ENCODE measurements around the gene DACH2. TPM values are rescaled to one million over a fixed set of nuclear protein-coding genes. Genes with fewer than 3 reads are reported as not detected.

The DACH2 gene
- total and polyA plus RNA-seq, 4 donors: 0.23 TPM; not detected in 3

DNA sequence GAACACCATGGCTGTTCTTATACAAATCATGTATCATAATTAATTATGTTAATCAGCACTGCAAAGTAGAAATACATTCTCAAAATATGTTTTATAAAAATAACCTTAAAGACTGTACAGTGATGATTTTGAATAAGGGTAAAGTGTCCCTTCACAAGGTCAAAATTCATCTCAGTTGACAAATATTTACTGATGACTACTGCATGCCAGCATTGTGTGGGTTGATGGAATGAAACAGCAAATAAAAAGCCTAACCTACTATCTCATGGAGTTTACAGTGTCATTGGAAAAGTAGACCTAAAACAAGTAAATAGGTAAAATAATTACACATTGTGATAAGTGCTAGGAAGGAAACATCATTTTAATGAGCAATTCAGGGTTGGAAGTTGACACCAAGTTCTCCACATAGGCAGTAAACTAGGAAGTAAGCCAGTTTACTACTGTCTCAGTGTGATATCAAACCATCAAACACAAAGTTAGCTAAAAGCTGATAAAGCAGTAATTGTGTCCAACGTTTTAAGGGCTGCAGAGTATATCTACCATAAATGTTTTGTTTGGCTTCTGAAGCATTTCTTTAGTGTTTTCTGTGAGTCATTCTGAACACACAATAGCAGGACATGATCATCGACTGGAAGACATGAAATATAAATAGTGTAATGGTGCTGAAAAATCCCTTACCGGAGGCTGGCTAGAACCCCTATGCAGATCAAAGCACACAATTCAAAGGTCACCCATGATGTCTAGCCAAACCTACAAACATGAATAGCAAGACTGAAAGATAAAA is 221.8 kb downstream of the DACH2 start:
- no peak overlapping the region for H3K9ac ChIP-seq (ENCODE audit: low read depth in 1 of 2, low read length in 2 of 2)
- peak overlapping the region; percentile 1 to 42 for H3K27ac ChIP-seq (ENCODE audit: low read depth in 1 of 2, low read length in 2 of 2)
- TF ChIP-seq FOXA1 (IDR thresholded peaks at IDR 0.05): no peak
- TF ChIP-seq FOXA2 (IDR thresholded peaks at IDR 0.05): peak; percentile 15
- TF ChIP-seq GABPA (IDR thresholded peaks at IDR 0.05 in 1 of 2, conservative IDR thresholded peaks at IDR 0.05 in 1 of 2): no peak
- TF ChIP-seq YY1 (IDR thresholded peaks at IDR 0.05): no peak
- no peak for TF ChIP-seq HNF4G (IDR thresholded peaks at IDR 0.05)
- TF ChIP-seq SP1 (IDR thresholded peaks at IDR 0.05): no peak
- no peak for TF ChIP-seq TAF1 (conservative IDR thresholded peaks at IDR 0.05)
- TF ChIP-seq HNF4A (conservative IDR thresholded peaks at IDR 0.05): peak; percentile 39 to 60
- peak in 1 of 2 donors; percentile 29 for TF ChIP-seq RXRA (IDR thresholded peaks at IDR 0.05)
- WGBS: 13% methylated on average over 3 of the region's 3 CpGs
- peaks cover 0 to 7% (median 0%) of the 10 kb centered on the region in 4 donors for H3K4me1 ChIP-seq (ENCODE audit: control insufficient read depth in 4 of 4, insufficient read depth in 4 of 4, low read length in 3 of 4)
- DNase-seq (ENCODE audit: low spot score): no peak
- H3K36me3 ChIP-seq (ENCODE audit: control insufficient read depth in 4 of 4, insufficient read depth in 3 of 4, low read depth in 1 of 4, low read length in 3 of 4): no peaks in the 10 kb centered on the region
- H3K9me3 ChIP-seq (ENCODE audit: control insufficient read depth in 4 of 4, low read length in 3 of 4): no peaks in the 10 kb centered on the region
- no peak overlapping the region for H3K4me3 ChIP-seq (ENCODE audit: low read depth in 1 of 3, low read length in 3 of 3)
- H3K27me3 ChIP-seq (ENCODE audit: control insufficient read depth in 4 of 4, insufficient read depth in 4 of 4, low read length in 3 of 4): no peaks in the 10 kb centered on the region

DNA sequence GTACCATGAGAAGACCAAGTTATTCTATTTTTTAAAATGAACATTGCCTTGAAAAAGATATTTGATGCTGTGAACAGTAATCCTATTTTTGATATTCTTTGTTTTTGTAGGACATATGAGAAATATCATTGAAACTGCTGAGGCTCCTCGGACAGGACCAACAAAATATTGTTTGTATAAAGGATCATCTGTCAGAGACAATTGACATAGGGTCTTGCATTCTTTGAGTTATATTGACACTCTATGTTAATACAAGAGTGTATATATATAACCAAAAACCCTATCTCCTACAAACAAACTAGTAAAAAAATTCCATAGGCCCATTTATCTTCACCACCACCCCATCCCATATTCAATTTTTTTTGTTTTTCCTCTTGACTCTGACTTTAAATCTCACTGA is 222.7 kb downstream of the DACH2 start:
- H3K27me3 ChIP-seq (ENCODE audit: control insufficient read depth in 4 of 4, insufficient read depth in 4 of 4, low read length in 3 of 4): no peaks in the 10 kb centered on the region
- 75% methylated on average over 1 of the region's 1 CpG for WGBS
- H3K9ac ChIP-seq (ENCODE audit: low read depth in 1 of 2, low read length in 2 of 2): no peak overlapping the region
- peaks cover 0 to 7% (median 0%) of the 10 kb centered on the region in 4 donors for H3K4me1 ChIP-seq (ENCODE audit: control insufficient read depth in 4 of 4, insufficient read depth in 4 of 4, low read length in 3 of 4)
- TF ChIP-seq TAF1 (conservative IDR thresholded peaks at IDR 0.05): no peak
- no peak for TF ChIP-seq RXRA (IDR thresholded peaks at IDR 0.05)
- no peak for TF ChIP-seq HNF4G (IDR thresholded peaks at IDR 0.05)
- no peak for TF ChIP-seq YY1 (IDR thresholded peaks at IDR 0.05)
- TF ChIP-seq, protein P1, sequence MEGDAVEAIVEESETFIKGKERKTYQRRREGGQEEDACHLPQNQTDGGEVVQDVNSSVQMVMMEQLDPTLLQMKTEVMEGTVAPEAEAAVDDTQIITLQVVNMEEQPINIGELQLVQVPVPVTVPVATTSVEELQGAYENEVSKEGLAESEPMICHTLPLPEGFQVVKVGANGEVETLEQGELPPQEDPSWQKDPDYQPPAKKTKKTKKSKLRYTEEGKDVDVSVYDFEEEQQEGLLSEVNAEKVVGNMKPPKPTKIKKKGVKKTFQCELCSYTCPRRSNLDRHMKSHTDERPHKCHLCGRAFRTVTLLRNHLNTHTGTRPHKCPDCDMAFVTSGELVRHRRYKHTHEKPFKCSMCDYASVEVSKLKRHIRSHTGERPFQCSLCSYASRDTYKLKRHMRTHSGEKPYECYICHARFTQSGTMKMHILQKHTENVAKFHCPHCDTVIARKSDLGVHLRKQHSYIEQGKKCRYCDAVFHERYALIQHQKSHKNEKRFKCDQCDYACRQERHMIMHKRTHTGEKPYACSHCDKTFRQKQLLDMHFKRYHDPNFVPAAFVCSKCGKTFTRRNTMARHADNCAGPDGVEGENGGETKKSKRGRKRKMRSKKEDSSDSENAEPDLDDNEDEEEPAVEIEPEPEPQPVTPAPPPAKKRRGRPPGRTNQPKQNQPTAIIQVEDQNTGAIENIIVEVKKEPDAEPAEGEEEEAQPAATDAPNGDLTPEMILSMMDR (IDR thresholded peaks at IDR 0.05; ENCODE audit: low read depth, low read length, missing input control): no peak
- H3K9me3 ChIP-seq (ENCODE audit: control insufficient read depth in 4 of 4, low read length in 3 of 4): no peaks in the 10 kb centered on the region
- no peak overlapping the region for H3K27ac ChIP-seq (ENCODE audit: low read depth in 1 of 2, low read length in 2 of 2)
- no peaks in the 10 kb centered on the region for H3K36me3 ChIP-seq (ENCODE audit: control insufficient read depth in 4 of 4, insufficient read depth in 3 of 4, low read depth in 1 of 4, low read length in 3 of 4)
- H3K4me3 ChIP-seq (ENCODE audit: low read depth in 1 of 3, low read length in 3 of 3): no peak overlapping the region
- DNase-seq (ENCODE audit: low spot score): no peak

DNA sequence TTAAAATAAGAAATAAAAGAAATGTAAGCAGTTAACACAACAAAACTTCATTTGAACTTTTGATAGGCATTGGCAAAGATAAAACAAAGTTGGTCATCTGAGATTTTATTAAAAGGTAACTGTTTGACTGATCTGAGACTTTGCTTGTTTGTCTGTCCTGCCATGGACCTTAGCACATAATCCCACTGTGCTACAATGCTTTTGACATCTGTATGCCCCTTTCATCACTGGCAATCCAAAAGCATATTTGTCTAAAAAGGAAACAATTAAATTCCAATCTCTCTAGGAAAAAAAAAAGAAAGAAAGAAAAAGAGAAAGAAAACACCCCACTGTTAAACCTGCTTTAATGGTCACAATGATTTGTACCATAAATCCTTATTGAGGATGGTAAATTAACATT is 231.0 kb downstream of the DACH2 start:
- Histone ChIP-seq H3K9me3 (ENCODE audit: control insufficient read depth in 4 of 4, low read length in 3 of 4) (no peaks in the 10 kb centered on the region), H3K9ac (ENCODE audit: low read depth in 1 of 2, low read length in 2 of 2) (no peak overlapping the region), H3K4me3 (ENCODE audit: low read depth in 1 of 3, low read length in 3 of 3) (no peak overlapping the region), H3K27me3 (ENCODE audit: control insufficient read depth in 4 of 4, insufficient read depth in 4 of 4, low read length in 3 of 4) (no peaks in the 10 kb centered on the region), H3K4me1 (ENCODE audit: control insufficient read depth in 4 of 4, insufficient read depth in 4 of 4, low read length in 3 of 4) (no peaks in the 10 kb centered on the region), H3K36me3 (ENCODE audit: control insufficient read depth in 4 of 4, insufficient read depth in 3 of 4, low read depth in 1 of 4, low read length in 3 of 4) (no peaks in the 10 kb centered on the region), H3K27ac (ENCODE audit: low read depth in 1 of 2, low read length in 2 of 2) (no peak overlapping the region)
- no peak for DNase-seq (ENCODE audit: low spot score)
- TF ChIP-seq, protein P2, sequence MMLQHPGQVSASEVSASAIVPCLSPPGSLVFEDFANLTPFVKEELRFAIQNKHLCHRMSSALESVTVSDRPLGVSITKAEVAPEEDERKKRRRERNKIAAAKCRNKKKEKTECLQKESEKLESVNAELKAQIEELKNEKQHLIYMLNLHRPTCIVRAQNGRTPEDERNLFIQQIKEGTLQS (IDR thresholded peaks at IDR 0.05): no peak
- TF ChIP-seq RXRA (IDR thresholded peaks at IDR 0.05) (no peak), JUND (IDR thresholded peaks at IDR 0.05) (no peak), HNF4A (conservative IDR thresholded peaks at IDR 0.05) (no peak), SP1 (IDR thresholded peaks at IDR 0.05) (no peak), EGR1 (IDR thresholded peaks at IDR 0.05; ENCODE audit: low read depth in 2 of 2) (no peak), NR2F2 (IDR thresholded peaks at IDR 0.05) (no peak), YY1 (IDR thresholded peaks at IDR 0.05) (no peak), FOXA2 (IDR thresholded peaks at IDR 0.05) (no peak), HNF4G (IDR thresholded peaks at IDR 0.05) (no peak), TAF1 (conservative IDR thresholded peaks at IDR 0.05) (no peak), RAD21 (IDR thresholded peaks at IDR 0.05) (no peak), GABPA (IDR thresholded peaks at IDR 0.05 in 1 of 2, conservative IDR thresholded peaks at IDR 0.05 in 1 of 2) (no peak), FOXA1 (IDR thresholded peaks at IDR 0.05) (no peak)
- TF ChIP-seq, protein P1 (IDR thresholded peaks at IDR 0.05; ENCODE audit: low read depth, low read length, missing input control): no peak
- TF ChIP-seq, protein P3, sequence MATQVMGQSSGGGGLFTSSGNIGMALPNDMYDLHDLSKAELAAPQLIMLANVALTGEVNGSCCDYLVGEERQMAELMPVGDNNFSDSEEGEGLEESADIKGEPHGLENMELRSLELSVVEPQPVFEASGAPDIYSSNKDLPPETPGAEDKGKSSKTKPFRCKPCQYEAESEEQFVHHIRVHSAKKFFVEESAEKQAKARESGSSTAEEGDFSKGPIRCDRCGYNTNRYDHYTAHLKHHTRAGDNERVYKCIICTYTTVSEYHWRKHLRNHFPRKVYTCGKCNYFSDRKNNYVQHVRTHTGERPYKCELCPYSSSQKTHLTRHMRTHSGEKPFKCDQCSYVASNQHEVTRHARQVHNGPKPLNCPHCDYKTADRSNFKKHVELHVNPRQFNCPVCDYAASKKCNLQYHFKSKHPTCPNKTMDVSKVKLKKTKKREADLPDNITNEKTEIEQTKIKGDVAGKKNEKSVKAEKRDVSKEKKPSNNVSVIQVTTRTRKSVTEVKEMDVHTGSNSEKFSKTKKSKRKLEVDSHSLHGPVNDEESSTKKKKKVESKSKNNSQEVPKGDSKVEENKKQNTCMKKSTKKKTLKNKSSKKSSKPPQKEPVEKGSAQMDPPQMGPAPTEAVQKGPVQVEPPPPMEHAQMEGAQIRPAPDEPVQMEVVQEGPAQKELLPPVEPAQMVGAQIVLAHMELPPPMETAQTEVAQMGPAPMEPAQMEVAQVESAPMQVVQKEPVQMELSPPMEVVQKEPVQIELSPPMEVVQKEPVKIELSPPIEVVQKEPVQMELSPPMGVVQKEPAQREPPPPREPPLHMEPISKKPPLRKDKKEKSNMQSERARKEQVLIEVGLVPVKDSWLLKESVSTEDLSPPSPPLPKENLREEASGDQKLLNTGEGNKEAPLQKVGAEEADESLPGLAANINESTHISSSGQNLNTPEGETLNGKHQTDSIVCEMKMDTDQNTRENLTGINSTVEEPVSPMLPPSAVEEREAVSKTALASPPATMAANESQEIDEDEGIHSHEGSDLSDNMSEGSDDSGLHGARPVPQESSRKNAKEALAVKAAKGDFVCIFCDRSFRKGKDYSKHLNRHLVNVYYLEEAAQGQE (IDR thresholded peaks at IDR 0.05): no peak
